GM18868 (cell line): ENCODE data around the gene SOCS1.
A peak's percentile ranks its signal among the peaks of the same experiment; 100 is the strongest.
"Not testable (repeated sequence)": the region's sequence is repeated elsewhere in the genome, so short reads cannot be mapped to it uniquely, and the experiment has no call there.

Experiments used
- ATAC-seq: cut with Tn5 transposase; IDR thresholded peaks from one replicate; pipeline ENCODE4 v1.9.1; 2021; ENCODE audit warnings: mild to moderate bottlenecking, moderate library complexity; ENCODE audit not compliant: unreplicated experiment

The SOCS1 gene

DNA sequence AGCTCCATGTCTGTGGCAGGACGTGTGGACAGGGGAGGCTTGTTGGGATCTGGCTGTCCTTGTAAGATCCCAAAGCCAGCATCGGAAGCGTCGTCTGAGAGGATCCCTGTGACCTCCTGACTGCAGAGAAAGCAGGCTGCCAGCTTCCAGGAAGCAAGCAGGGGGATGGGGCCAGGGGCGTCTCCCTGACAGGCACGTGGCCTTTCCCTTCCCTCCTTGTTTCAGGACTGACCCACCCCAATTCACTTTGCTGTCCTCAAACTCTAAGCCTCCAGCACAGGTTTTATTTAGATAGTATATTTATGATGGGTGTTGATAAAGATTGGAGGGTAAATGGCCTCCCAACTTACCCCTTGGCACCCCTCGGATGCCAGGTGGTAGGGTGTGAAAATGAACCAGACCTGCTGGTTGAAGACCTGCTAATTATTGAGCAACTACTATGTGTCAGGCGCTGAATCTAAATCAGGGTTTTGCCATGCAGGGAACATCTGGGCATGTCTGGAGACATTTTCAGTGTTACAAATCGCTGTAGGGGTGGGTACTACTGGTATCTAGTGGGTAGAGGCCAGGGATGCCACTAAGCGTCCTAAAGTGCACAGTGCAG lies 24.5 kb downstream of the SOCS1 start:
- no peak for ATAC-seq

DNA sequence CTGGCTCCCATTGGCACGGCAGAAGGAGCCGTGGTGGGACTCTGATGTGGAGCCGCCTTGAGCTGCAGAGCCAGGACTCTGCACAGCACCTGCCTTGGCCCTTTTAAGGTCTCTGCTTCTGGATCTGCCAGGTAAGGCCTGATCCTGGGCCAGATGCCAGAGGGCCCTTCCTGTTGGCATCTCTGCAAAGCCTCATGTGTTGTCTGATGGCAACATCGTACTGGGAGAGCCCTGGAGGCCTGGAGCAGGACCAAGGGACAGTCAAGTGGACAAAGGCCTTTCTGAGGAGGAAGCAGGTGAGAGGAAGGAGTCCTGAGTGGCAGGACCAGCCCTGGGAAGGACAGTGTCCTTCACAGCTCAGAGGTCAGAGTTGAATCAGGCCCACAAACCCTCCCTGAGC lies 26.1 kb downstream of the SOCS1 start:
- no peak for ATAC-seq

DNA sequence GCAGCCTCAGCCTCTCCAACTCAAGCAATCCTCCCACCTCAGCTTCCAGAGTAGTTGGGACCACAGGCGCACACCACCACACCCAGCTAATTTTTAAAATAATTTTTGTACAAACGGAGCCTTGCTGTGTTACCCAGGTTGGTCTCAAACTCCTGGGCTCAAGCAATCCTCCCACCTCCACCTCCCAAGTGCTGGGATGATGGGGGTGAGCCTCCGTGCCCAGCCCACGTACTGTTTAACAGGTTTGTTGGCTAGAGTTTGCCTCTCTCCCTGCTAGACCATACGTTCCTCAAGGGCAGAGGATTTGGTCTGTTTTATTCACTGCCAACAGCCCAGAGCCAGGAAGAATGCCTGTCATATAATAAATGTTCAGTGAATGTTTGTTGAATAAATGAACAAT lies 26.6 kb downstream of the SOCS1 start:
- ATAC-seq = no peak

DNA sequence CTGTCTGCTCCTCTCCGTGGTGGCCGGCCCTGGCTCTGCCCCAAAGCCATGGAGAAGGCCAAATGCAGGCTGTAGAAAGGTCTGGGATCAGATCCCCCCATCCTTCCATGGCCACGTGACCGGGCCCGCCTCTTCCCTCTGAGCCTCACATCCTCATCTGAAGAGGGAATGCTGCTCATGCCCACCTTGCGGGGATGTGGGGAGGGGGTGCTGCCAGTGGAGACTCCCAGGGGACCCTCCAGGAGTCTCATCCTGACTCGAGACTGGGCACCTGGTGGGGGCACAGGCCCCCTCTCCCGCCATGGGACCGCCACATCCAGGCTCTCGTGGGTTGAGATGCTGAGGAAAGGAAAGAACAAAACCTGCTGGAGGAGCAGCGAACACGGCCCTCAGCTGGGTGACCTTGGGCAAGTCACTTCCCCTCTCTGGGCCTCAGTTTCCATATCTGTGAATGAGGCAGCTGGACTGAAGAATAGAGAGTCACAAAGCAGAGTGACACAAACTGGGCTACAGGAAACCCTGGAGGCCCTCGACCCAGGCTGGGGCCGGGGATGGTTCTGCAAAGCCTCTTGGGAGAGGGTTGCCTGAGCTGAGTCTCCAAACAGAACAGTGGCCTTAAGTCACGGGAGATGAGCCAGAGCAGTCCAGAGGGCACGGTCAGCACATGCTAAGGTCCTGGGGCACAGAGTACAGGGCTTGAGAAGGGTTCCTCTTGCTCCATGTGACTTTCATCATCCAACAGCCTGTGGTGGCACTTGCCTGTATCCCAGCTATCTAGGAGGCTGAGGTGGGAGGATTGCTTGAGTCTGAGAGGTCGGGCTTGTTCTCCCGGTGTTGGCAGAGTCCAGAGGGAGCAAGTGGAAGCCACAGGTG lies 30.1 kb downstream of the SOCS1 start:
- no peak for ATAC-seq

DNA sequence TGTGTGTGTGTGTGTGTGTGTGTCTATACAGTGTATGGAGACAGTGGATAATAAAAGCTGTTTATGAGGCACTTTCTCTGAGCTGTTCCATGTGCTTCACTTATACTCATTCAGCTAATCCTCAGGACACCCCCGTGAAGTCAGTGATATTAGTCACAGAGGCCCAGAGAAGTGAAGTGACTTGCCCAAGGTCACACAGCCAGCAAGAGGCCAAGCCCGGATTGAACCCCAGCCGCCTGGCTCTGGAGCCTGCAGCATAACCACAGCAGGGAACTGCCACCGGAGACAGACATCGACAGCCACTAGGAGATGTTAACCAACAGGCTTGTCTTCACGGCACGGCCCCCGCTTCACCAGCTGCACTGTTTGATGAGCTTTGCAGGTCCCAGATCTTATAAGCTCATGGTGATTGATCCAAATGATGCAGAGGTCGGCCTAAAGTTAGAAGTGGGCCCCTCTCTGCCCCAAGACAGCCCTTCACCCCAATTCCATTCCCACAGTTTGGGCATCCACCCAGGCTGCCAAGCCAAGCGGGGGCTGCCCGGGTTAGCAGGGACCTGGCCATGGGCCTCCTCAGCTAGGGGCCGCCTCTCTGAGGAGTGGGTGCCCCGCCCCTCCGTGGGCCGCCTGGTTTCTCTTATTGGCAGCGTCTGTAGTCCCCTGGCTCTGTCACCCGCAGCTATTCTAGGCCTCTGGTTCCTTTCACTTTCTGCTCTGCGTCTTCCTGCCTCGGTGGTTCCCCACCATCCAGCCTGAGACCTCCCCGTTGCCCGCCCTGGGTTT lies 30.9 kb downstream of the SOCS1 start:
- ATAC-seq = peak; percentile 94

DNA sequence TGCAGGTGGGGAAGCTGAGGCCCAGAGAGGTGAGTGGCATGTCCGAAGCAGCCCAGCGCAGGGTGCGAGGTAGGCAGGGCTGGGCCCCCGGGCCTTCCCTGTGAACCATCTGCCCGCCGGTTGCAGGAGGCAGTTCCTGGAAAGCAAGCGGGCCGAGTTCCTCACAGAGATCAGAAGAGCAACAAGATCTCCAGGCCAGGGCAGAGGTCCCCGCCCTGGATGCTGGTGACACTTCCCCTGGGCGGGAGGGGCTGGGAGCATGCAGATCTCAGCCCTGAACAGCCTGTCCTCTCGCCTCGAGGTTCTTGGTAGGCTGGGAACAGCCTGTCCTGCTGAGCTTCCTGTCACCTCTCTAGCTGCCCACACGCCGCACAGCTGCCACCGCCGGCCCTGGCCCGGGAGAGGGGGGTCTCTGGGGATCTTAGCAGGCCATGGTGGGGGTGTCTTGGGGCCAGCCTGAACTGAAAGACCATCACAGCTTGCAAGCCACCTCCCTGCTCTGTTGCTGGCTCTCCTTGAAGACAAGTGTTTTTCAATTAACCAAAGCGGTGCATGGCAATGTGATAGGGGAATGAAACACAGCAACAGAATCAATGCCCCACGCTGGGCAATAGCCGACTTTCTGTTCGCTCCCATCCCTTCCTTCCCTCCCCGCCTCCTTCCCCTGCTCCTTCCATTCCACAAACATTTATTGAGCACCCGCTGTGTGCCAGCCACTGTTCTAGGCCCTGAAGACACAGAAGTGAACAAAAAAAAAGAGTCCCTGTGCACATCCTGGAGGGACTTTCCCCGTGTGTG lies 31.7 kb downstream of the SOCS1 start:
- ATAC-seq = no peak

DNA sequence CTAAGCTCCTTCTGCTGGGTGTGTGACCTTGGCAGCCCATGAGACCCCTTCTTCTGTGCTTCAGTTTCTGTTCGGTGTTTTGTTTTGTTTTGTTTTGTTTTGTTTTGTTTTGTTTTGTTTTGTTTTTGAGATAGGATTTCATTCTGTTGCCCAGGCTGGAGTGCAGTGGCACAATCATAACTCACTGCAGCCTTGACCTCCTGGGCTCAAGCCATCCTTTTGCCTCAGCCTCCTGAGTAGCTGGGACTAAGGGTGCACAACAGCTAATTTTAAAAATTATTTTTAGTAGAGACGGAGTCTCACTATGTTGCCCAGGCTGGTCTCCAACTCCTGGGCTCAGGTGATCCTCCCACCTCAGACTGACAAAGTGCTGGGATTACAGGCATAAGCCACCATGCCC lies 35.5 kb downstream of the SOCS1 start:
- not testable (repeated sequence) for ATAC-seq

DNA sequence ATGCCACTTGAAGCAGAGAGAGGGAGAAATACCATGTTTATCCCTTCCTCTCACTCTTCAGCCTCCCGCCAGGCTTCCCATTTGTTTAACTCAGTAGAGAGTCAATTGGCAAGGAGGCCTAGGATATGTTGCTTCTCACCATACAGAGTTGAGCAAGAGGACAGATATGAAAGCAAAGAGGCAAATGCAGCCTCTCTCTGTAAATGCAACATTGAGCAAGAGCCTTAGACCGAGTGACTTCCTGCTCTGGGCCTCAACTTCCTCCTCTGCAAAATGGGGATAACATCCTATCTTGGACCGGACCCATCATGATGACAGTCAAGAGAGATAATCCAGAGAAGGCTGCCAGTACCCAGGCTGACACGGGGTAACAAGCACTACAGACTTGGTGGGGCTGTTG lies 36.8 kb downstream of the SOCS1 start:
- no peak for ATAC-seq

DNA sequence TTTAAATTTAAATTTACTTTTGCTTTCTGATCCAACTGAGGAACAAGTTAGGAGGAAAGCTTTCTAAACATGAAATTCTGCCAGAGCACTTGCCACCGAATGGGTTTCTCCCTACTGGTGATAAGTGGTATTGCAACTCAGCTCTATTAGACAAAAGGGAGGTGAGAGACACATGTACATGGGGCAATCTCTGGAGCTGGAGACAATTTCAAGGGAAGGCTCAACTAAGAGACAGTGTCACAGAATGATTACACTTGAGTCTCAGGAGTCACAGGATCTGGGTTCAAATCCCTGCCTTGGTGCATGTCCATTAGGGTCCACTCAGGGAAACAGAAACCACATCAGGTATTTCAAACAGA lies 37.4 kb downstream of the SOCS1 start:
- ATAC-seq = no peak

DNA sequence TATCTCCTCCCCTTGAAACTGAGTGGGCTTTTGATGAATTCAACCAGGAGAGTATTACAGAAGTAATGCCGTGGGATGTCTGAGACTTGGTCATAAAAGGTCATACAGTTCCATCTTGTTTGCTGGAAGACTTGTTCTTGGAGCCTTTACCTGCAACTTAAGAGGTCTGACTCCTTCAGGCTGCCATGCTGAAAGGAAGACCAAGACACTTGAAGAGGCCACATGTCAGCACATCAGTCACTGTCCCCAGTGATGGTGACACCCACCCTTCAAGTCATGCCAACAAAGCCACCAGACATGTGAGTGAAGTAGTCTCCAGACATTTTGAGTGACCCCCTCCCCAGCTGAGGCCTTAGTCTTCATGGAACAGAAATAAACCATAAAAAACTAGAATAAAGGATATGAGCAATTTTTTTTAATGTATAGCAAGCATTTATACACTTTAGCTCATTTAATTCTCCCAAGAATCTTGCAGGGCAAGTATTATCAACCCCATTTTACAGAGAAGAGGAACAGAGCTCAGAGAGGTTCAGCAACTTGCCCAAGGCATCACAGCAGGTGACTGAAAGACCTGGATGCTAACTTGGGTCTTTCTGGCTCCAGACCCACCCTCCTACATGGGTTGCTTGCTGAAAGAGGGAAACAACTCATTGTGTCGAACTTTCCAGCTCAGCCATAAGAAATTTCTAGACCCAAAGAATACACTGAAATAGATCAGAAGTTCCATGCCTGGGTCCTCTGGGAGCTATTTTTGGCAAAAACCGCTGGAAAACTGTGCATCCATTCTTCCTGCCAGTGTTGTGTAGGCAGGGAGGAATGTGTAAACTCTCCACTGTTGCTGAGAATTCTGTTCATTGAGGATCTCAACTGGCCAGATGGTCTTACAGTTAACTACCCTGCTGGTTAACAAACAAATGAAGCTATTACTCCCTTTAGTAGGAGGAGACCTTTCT lies 38.1 kb downstream of the SOCS1 start:
- no peak for ATAC-seq

DNA sequence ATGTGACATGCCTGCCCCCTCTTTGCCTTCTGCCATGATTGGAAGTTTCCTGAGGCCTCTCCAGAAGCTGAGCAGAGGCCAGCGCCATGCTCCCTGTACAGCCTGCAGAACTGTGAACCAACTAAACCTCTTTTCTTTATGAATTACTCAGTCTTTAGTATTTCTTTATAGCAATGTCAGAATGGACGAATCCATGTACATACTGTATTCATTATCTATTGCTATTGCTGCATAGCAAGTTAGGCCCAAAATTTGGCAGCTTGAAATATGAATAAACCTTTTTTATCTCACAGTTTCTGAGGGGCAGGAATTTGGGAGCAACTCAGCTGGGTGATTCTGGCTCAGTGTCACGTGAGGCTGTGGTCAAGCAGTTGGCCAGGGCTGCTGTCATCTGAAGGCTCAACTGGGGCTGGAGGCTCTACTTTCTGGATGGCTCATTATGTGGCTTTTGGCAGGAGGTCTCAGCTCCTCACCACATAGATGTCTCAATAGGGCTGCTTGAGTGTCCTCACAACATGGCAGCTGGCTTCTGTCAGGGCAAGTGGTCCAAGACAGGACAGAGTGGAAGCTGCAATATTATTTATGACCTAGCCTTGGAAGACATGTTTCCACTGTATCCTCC lies 40.0 kb downstream of the SOCS1 start:
- ATAC-seq = no peak

DNA sequence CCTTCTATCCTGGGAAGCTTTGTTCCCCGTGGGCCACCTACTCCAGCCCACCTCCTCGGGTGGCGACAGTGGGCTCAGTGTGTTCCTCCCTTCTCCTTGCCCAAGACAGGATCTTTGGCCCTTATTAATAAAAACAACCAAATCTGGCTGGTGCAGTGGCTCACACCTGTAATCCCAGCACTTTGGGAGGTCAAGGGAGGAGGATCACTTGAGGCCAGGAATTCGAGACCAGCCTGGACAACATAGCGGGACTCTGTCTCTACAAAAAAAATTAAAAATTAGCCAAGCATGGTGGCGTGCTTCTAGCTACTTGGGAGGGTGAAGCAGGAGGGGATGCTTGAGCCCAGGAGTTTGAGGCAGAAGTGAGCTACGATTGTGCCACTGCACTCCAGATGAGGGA lies 42.2 kb downstream of the SOCS1 start:
- ATAC-seq = no peak

DNA sequence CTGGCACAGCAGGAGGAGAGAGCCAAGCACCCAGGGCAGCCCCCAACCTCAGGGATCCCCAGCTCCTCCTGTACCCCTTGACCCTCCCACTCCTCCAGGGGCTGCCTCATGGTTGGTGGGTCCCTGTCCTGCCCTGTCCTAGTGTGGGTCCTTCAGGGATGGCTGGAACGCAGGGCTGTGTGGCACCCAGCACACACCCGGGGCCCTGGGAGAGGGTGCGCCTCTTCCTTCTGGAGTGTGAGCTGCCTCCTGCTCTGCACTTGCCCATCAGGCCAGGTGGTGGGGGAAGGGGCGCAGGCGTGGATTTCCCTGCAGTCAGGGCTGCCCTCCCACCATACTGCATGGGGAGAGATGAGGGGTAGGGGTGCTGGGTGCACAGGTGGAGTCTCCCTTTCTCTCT lies 42.6 kb downstream of the SOCS1 start:
- no peak for ATAC-seq

DNA sequence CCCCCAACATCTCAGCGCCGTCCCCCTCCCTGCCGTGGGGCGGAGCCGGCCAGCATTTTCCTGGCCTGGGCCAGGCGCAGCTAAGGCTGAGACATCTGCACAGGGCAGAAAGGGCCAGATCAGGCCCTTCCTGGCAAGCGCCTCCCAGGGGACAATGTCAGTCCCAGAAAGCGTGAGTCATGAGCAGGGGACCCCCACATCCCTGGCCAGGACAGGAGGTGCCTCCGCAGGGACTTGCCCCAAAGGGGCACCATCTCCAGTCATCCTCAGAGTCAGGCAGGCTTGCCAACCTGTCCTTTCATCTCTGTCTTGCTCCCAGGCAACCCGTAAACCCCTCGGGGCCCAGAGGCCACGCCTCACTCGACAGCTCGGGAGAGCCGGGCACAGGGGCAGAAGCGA lies 43.2 kb downstream of the SOCS1 start:
- peak; percentile 36 for ATAC-seq

DNA sequence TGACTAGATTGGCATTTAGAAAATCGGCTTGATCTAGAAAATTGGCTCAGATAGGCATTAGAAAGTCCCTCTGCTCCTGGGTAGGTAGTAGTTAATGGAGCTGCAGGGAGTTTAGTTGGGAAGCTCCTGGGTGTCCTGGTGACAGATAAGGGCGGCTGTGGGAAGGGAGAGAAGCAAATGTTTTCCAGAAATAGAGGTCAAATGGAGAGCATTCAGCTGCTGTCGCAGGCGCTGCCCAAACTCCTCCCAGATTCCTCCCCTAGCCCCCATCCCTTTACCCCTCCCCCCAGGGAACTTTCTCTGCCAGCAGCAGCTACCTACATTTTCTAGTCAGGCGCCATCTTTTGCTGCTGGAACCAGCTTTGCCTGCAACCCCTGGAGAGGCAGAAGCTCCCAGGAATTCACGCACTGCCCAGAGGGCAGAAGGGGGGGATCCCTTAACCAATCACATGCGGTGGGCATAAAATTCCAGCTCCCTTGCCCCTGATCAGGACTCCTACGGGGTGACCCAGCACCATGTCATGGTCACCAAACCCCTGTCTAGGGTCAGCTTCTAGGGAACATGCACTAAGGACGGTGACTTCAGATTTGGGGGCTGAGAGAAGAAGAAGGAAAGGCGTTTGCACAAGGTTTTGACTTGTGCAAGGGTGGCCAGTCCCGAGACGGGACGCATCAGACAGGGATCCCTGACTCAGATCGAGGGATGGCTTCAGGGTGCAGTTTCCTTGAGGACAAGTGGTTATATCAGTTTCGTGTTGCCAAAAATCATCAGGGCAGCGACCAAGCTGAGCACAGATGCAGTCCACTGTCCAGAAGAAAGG lies 43.8 kb downstream of the SOCS1 start:
- ATAC-seq = no peak

DNA sequence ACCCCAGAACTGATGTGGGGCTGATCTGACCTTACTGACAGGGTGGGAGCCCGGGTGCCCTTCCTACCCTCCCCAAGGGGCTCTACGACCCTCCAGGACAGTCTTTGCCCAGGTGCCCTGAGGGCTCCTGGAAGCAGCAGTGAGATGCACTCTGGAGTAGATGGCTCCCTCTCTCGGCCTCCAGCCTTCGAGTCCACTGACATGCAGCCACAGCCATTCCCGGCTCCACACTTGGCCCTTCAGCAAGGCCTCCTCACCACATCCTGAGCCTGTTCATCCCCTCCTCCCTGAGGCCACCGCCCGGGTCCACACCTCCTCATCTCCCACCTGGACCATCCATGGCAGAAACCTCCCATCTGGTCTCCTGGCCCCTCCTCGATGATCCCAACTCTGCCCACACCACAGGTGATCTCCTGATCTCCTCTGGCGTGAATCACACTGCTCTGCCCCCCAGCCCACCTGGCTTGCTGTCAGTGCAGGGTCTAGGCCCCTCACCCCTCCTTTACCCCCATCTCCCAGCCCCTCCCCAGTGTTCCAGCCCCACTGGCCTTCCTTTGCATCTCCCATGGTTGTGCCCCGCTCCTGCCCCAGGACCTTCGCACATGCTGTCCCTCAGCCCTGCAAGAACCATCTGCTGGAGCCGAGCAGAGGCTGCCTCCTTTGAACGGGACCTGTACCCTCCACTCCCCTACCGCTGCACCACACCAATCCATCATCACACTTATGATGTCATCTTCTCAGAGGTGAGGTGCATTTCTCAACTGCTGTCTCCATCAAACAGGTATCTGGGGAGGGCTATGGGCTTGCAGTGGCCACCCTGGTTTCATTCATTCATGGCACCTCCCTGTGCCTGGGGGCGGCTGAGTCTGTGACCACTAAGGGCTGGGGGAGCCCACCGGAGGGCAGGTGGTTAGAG lies 44.7 kb downstream of the SOCS1 start:
- no peak for ATAC-seq

DNA sequence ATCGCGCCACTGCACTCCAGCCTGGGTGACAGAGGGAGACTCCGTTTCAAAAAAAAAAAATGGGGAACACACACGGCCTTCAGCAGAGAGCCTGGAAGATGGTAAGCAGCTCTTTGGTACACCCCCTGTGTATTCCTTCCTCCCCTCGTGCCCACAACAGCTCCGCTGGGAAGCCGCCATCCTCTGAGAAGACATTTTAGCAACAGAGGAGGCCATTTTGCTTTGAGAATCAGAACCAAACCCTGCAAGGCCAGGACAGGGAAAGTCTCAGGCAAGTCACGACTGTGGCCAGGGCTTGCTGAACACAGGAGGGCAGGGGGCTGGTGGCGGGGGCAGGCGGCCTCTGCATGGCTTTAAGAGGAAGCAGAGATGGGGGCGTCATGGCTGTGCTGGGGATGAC lies 45.7 kb downstream of the SOCS1 start:
- no peak for ATAC-seq
